Heart left ventricle (tissue), 13 donors: Measurements from ENCODE around the gene CTNND2.

Experiments
- CTCF ChIP-seq, 12 donors: fragments of 200-600 bp; sonication (generic) in 4 of 12; IDR thresholded peaks; one replicate each; pipeline versions ENCODE4 v1.5.0 to v1.8.0; 2018 to 2022; ENCODE audit warnings: antibody characterized with exemption in 12 of 12, mild to moderate bottlenecking in 5 of 12
- POLR2A ChIP-seq, 2 donors: fragments of 450-650 bp; IDR thresholded peaks; one replicate each; pipeline ENCODE4 v1.6.1; 2017; ENCODE audit warnings: antibody characterized with exemption in 2 of 2, mild to moderate bottlenecking in 2 of 2, moderate library complexity in 2 of 2
- donor health status: ischemic (EF 13 %, LVEDD 7.1; RV severe dilation, severe dysfunction).
- donor health status: DM: no; HTN: yes; CAD: no.
- donor health status: DM: no; HTN: no; CAD: no.
- donor health status: ischemic (EF 25% LVEDD 6.9; RV normal size, moderate dysfunction).
- donor health status: ischemic (EF 25% LVEDD 5.7; RV mildly dilated, moderate dysfunction).
- donor health status: ischemic (EF 35%, LVEDD 5.7; RV mildly dilated, moderate dysfunction).
- donor health status: nonischemic (EF 11% LVEDD 7.7; RV severe dilation, severe dysfunction).
- donor health status: DM: yes; HTN: yes; CAD: no.
- donor health status: PGD.
- donor health status: ischemic (EF 29% LVEDD 5.4; RV normal size, mild dysfunction).
- donor health status: nonischemic (EF 23%, LVEDD 6.1; RV moderate dilation, normal function).

- TF ChIP-seq CTCF (IDR thresholded peaks at IDR 0.05) (no peak), POLR2A (IDR thresholded peaks at IDR 0.05) (no peak)
Observed at GRCh38 chr5:11261241-11261640, 643.0 kb downstream of the CTNND2 start.
